Hepatocyte (in vitro differentiated cells): ENCODE results near the gene TFAP2B. TPM values are rescaled to one million over a fixed set of nuclear protein-coding genes. Genes with fewer than 3 reads are reported as not detected.

ENCODE experiments used
- DNase-seq: peaks from one replicate; pipeline ENCODE4 v3.0.0-alpha.2; 2016; ENCODE audit warnings: low spot score
- H2AFZ ChIP-seq: fragments of 200-600 bp; sonication (generic); 2 replicates; pipeline ENCODE4 v1.6.0; 2016; ENCODE audit warnings: antibody characterized with exemption, mild to moderate bottlenecking
- H3K27ac ChIP-seq: fragments of 200-600 bp; sonication (generic); 2 replicates; pipeline ENCODE4 v1.5.1; 2016; ENCODE audit warnings: mild to moderate bottlenecking
- H3K27me3 ChIP-seq: fragments of 200-600 bp; sonication (generic); 2 replicates; pipeline ENCODE4 v1.6.1; 2016
- H3K36me3 ChIP-seq: fragments of 200-600 bp; sonication (generic); replicated peaks from 2 replicates; pipeline ENCODE4 v1.5.1; 2016; ENCODE audit warnings: low read depth; ENCODE audit not compliant: insufficient read depth
- H3K4me1 ChIP-seq: fragments of 200-600 bp; sonication (generic); 2 replicates; pipeline ENCODE4 v1.5.1; 2016; ENCODE audit warnings: mild to moderate bottlenecking, moderate library complexity; ENCODE audit not compliant: insufficient read depth
- H3K4me2 ChIP-seq: fragments of 200-600 bp; sonication (generic); 2 replicates; pipeline ENCODE4 v1.6.0; 2016
- H3K4me3 ChIP-seq: fragments of 200-600 bp; sonication (generic); 2 replicates; pipeline ENCODE4 v1.5.1; 2016; ENCODE audit warnings: mild to moderate bottlenecking
- H3K79me2 ChIP-seq: fragments of 200-600 bp; sonication (generic); 2 replicates; pipeline ENCODE4 v1.6.0; 2017; ENCODE audit warnings: mild to moderate bottlenecking
- H3K9me2 ChIP-seq: fragments of 200-600 bp; sonication (generic); replicated peaks from 2 replicates; pipeline ENCODE4 v1.6.0; 2017; ENCODE audit warnings: mild to moderate bottlenecking; ENCODE audit not compliant: insufficient read depth
- H3K9me3 ChIP-seq: fragments of 200-600 bp; sonication (generic); 2 replicates; pipeline ENCODE4 v1.5.1; 2016; ENCODE audit warnings: low read depth, mild to moderate bottlenecking
- H4K20me1 ChIP-seq: fragments of 200-600 bp; sonication (generic); 2 replicates; pipeline ENCODE4 v1.6.0; 2016; ENCODE audit warnings: mild to moderate bottlenecking; ENCODE audit not compliant: insufficient read depth, poor library complexity, severe bottlenecking
- EZH2 ChIP-seq: fragments of 200-600 bp; sonication (generic); IDR thresholded peaks from 2 replicates; pipeline ENCODE4 v1.6.1; 2016; ENCODE audit warnings: antibody characterized with exemption, mild to moderate bottlenecking, borderline replicate concordance
- EZH2phosphoT487 ChIP-seq: fragments of 200-600 bp; sonication (generic); IDR thresholded peaks from one replicate; pipeline ENCODE4 v1.6.1; 2018; ENCODE audit warnings: antibody characterized with exemption, mild to moderate bottlenecking, low read depth, moderate library complexity; ENCODE audit not compliant: unreplicated experiment, severe bottlenecking
- WGBS: methylation state at CpG from one replicate; pipeline ENCODE4 v1.1.6; 2016; ENCODE audit warnings: low lambda C conversion rate; ENCODE audit errors: missing lambda C conversion rate; 5-methylcytosine and 5-hydroxymethylcytosine counted together
- polyA plus RNA-seq: library from polyadenylated mRNA; unstranded; fragments of >200 nt; fragmentation: Nextera tagmentation; extraction: Ambion mirVana; gene quantifications from 2 replicates; pipeline ENCODE4 v1.2.1, GENCODE V29; 2016
- total RNA-seq: library from RNA; depleted of rRNA; stranded (reverse); fragments of >200 nt; gene quantifications from 2 replicates; pipeline ENCODE4 v1.2.3, GENCODE V29; 2014
- TF ChIP-seq, protein P1 (sequence below): fragments of 200-600 bp; sonication (generic); IDR thresholded peaks from 2 replicates; pipeline ENCODE4 v1.5.1; 2016; ENCODE audit warnings: antibody characterized with exemption, mild to moderate bottlenecking; ENCODE audit not compliant: poor library complexity

Gene TFAP2B
- total and polyA plus RNA-seq, 2 experiments from 2014 or later = 0.73 to 1.3 TPM

DNA sequence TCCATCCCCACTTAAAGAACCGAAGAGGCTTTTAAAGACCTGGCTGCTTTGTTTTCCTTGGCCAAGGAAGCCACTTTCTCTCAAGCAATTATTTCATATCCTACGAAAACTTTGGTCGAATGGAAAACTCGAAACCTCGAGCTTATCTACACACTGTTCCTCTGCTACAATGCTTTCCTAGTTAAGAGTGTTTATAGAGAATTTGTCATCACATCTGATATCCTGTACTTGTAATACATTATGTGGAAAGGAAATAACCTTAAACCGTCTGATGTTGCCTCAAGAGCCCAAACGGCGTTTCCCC, 28.1 kb downstream of the TFAP2B start:
- no peaks in the 10 kb centered on the region for H3K9me3 ChIP-seq
- H3K27me3 ChIP-seq = peaks cover 100% of the 10 kb centered on the region
- H3K27ac ChIP-seq = no peak overlapping the region
- H2AFZ ChIP-seq = no peak overlapping the region
- H3K36me3 ChIP-seq = no peaks in the 10 kb centered on the region
- no peaks in the 10 kb centered on the region for H4K20me1 ChIP-seq
- H3K9me2 ChIP-seq = no peaks in the 10 kb centered on the region
- no peak overlapping the region for H3K4me3 ChIP-seq
- no peaks in the 10 kb centered on the region for H3K79me2 ChIP-seq
- WGBS = 9% methylated on average over 8 of the region's 8 CpGs
- TF ChIP-seq EZH2 = no peak
- TF ChIP-seq, protein P1, sequence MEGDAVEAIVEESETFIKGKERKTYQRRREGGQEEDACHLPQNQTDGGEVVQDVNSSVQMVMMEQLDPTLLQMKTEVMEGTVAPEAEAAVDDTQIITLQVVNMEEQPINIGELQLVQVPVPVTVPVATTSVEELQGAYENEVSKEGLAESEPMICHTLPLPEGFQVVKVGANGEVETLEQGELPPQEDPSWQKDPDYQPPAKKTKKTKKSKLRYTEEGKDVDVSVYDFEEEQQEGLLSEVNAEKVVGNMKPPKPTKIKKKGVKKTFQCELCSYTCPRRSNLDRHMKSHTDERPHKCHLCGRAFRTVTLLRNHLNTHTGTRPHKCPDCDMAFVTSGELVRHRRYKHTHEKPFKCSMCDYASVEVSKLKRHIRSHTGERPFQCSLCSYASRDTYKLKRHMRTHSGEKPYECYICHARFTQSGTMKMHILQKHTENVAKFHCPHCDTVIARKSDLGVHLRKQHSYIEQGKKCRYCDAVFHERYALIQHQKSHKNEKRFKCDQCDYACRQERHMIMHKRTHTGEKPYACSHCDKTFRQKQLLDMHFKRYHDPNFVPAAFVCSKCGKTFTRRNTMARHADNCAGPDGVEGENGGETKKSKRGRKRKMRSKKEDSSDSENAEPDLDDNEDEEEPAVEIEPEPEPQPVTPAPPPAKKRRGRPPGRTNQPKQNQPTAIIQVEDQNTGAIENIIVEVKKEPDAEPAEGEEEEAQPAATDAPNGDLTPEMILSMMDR = no peak
- TF ChIP-seq EZH2phosphoT487 = no peak
- peaks cover 11% of the 10 kb centered on the region for H3K4me1 ChIP-seq
- DNase-seq = no peak
- H3K4me2 ChIP-seq = no peak overlapping the region

DNA sequence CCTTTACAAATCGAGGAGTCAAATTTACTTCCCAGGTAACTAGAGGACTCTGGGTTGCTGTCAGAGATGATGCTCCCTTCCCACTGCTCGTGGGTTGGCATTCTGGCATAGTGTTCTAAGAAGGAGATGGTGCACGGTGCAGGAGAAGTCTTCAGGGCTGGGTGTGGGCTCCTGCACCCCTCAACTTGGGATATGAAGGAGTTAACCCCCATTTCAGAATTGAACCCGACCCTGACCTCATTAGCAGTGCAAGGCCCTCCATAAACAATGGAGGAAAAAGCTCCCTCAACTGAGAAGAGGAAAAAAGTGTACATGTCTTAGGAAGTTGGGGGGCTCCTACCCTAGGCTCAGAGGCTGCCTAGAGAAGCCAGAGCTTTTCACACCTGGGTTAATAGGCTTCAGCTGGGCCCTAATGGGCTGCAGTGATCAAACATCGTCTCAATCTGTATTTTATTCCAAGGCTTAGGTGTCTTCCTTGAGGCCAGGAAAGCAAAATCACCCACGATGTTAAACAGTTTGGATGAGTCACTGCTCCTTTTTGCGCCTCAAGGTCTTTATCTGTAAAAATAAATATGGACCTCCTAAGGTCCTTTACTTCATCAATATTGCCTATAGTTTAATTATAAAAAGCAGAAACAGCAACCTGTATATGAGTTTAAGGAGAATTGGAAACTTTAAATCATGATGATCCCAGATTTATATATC, 29.4 kb downstream of the TFAP2B start:
- H3K27me3 ChIP-seq = peaks cover 100% of the 10 kb centered on the region
- TF ChIP-seq EZH2 (peak; percentile 5), EZH2phosphoT487 (no peak)
- no peak for DNase-seq

DNA sequence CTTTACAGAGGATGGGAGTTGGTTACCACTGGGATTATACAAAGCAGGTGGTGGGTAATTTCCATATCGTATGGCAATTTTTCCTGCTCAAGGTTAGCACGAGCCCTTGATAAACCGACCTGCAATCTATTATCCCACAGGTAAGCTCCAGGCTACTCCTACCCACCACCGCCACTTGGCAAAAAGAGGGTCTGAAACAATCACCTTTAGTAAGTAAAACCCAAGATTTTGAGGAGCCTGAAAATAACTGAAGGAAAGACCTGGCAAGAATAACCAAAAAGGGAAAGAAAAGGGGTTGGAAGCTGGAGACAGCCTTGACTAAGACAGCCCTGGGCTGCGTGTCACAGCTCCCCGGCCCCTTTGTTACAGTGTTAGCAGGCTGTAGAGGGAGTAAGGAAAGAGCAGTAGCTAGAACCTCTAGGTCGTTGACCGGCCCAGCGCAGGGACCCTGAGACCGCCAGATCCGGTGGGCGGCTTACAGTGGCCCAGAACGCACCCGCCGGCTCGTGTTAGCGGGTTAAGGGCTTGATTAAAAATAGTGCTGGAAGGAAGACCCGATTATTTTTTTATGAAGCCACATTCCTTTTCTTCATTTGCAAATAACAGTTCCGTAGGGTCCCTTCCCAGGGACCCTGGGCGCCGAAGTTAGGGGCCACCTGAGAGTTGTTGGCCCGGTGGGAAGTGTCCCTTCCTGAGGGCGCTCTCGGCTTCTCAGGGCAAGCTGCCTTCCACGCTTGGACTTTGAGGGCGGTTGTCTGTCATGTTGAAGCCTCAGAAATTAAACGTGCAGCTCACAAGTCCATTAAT, 30.5 kb downstream of the TFAP2B start:
- peaks cover 11% of the 10 kb centered on the region for H3K4me1 ChIP-seq
- H4K20me1 ChIP-seq = no peaks in the 10 kb centered on the region
- H3K27me3 ChIP-seq = peaks cover 100% of the 10 kb centered on the region
- H3K9me2 ChIP-seq = no peaks in the 10 kb centered on the region
- H3K4me2 ChIP-seq = peak overlapping the region; percentile 81
- TF ChIP-seq EZH2 (peak; percentile 87), EZH2phosphoT487 (peak; percentile 64)
- TF ChIP-seq, protein P1 = no peak
- H2AFZ ChIP-seq = peak overlapping the region; percentile 39
- no peak overlapping the region for H3K27ac ChIP-seq
- no peak for DNase-seq
- H3K9me3 ChIP-seq = no peaks in the 10 kb centered on the region
- WGBS = 4% methylated on average over 27 of the region's 27 CpGs
- H3K79me2 ChIP-seq = no peaks in the 10 kb centered on the region
- H3K36me3 ChIP-seq = no peaks in the 10 kb centered on the region
- peak overlapping the region; percentile 18 for H3K4me3 ChIP-seq

More for the DNA sequence above, 29.4 kb downstream of the TFAP2B start:
- H2AFZ ChIP-seq = no peak overlapping the region
- no peaks in the 10 kb centered on the region for H3K79me2 ChIP-seq
- H3K4me2 ChIP-seq = no peak overlapping the region
- H3K27ac ChIP-seq = no peak overlapping the region
- H3K36me3 ChIP-seq = no peaks in the 10 kb centered on the region
- peaks cover 11% of the 10 kb centered on the region for H3K4me1 ChIP-seq
- H3K9me2 ChIP-seq = no peaks in the 10 kb centered on the region
- H4K20me1 ChIP-seq = no peaks in the 10 kb centered on the region
- 13% methylated on average over 7 of the region's 7 CpGs for WGBS
- no peaks in the 10 kb centered on the region for H3K9me3 ChIP-seq
- H3K4me3 ChIP-seq = no peak overlapping the region

DNA sequence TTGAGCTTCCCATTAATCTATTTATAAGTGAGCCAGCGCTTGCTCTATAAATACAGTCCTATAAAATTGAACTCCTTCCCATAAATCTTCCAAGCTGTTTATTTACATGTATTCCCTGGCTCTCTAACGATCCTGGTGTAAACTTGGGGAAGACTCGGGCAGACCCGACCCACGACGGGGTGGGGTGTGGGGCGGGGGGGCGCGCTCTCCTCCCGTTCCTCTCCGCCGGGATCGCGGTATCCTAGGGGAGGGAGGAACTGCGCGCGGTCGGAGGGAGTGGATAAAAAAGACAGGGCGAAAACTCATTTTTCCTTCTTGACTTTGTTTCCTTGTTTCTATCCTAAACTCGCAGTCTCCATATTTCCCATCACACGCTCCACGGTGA, 31.1 kb downstream of the TFAP2B start:
- Histone ChIP-seq H3K9me2 (no peaks in the 10 kb centered on the region), H3K79me2 (no peaks in the 10 kb centered on the region), H3K27ac (no peak overlapping the region), H3K4me3 (peak overlapping the region; percentile 18), H3K27me3 (peaks cover 100% of the 10 kb centered on the region), H3K4me2 (peak overlapping the region; percentile 81), H2AFZ (peak overlapping the region; percentile 39), H4K20me1 (no peaks in the 10 kb centered on the region), H3K36me3 (no peaks in the 10 kb centered on the region), H3K9me3 (no peaks in the 10 kb centered on the region), H3K4me1 (peaks cover 11% of the 10 kb centered on the region)
- no peak for DNase-seq
- WGBS = 2% methylated on average over 21 of the region's 22 CpGs
- TF ChIP-seq, protein P1 = no peak
- no peak for TF ChIP-seq EZH2phosphoT487
